AG09319 (cell line): Measurements from ENCODE around the gene BCAS1.
"Not testable (repeated sequence)": the region's sequence is repeated elsewhere in the genome, so short reads cannot be mapped to it uniquely, and the experiment has no call there.

Experiments
- DNase-seq: peaks from one replicate; pipeline ENCODE4 v3.0.0-alpha.2; 2010; ENCODE audit warnings: low read depth; ENCODE audit errors: extremely low read depth
- CTCF ChIP-seq: IDR thresholded peaks from 2 replicates; pipeline ENCODE4 v1.5.1; 2011; ENCODE audit warnings: low read depth, mild to moderate bottlenecking, inconsistent platforms, low read length, moderate library complexity

BCAS1 gene

GRCh38 chr20:53938739-53939138 lies 131.7 kb downstream of the BCAS1 start:
- DNase-seq, result no peak
- TF ChIP-seq CTCF, result no peak

- DNase-seq, result no peak
- no peak for TF ChIP-seq CTCF
Measured at GRCh38 chr20:53937929-53938367, 132.4 kb downstream of the BCAS1 start.

GRCh38 chr20:53937339-53937741 lies 133.1 kb downstream of the BCAS1 start:
- TF ChIP-seq CTCF, result no peak
- no peak for DNase-seq

- TF ChIP-seq CTCF, result no peak
- no peak for DNase-seq
Measured at GRCh38 chr20:53935344-53936084, 134.9 kb downstream of the BCAS1 start.

- no peak for TF ChIP-seq CTCF
- peak; percentile 62 for DNase-seq
Measured at GRCh38 chr20:53934421-53935343, 135.7 kb downstream of the BCAS1 start.

GRCh38 chr20:53933232-53933846 lies 137.1 kb downstream of the BCAS1 start:
- DNase-seq, result no peak

GRCh38 chr20:53932655-53933192 lies 137.7 kb downstream of the BCAS1 start:
- not testable (repeated sequence) for DNase-seq

More at GRCh38 chr20:53933232-53933846, 137.1 kb downstream of the BCAS1 start:
- no peak for TF ChIP-seq CTCF
